HG03060 (cell line): ENCODE data around the gene CD2.

Experiments used
- ATAC-seq: cut with Tn5 transposase; IDR thresholded peaks from one replicate; pipeline ENCODE4 v1.9.1; 2021; ENCODE audit warnings: low read depth, moderate number of reproducible peaks; ENCODE audit not compliant: unreplicated experiment

CD2 gene

GRCh38 chr1:116771997-116772647, 17.9 kb downstream of the CD2 start:
- ATAC-seq = no peak

- no peak for ATAC-seq
Observed at GRCh38 chr1:116772648-116773045, 18.4 kb downstream of the CD2 start.

- ATAC-seq = no peak
Observed at GRCh38 chr1:116775116-116775752, 21.0 kb downstream of the CD2 start.

GRCh38 chr1:116777831-116778830, 23.9 kb downstream of the CD2 start:
- peak; percentile 37 for ATAC-seq

- no peak for ATAC-seq
Observed at GRCh38 chr1:116781034-116781433, 26.8 kb downstream of the CD2 start.

GRCh38 chr1:116785006-116785405, 30.8 kb downstream of the CD2 start:
- no peak for ATAC-seq

- ATAC-seq = no peak
Observed at GRCh38 chr1:116786049-116786448, 31.8 kb downstream of the CD2 start.

GRCh38 chr1:116791727-116792126, 37.5 kb downstream of the CD2 start:
- no peak for ATAC-seq

- no peak for ATAC-seq
Observed at GRCh38 chr1:116793357-116793935, 39.2 kb downstream of the CD2 start.

GRCh38 chr1:116794371-116794770, 40.1 kb downstream of the CD2 start:
- no peak for ATAC-seq

GRCh38 chr1:116794804-116795481, 40.7 kb downstream of the CD2 start:
- ATAC-seq = peak; percentile 93

- ATAC-seq = no peak
Observed at GRCh38 chr1:116795482-116795829, 41.2 kb downstream of the CD2 start.

- ATAC-seq = no peak
Observed at GRCh38 chr1:116804736-116805135, 50.5 kb downstream of the CD2 start.

GRCh38 chr1:116805398-116805797, 51.2 kb downstream of the CD2 start:
- ATAC-seq = no peak

- ATAC-seq = peak; percentile 46
Observed at GRCh38 chr1:116806245-116806644, 52.0 kb downstream of the CD2 start.

GRCh38 chr1:116806671-116807070, 52.4 kb downstream of the CD2 start:
- ATAC-seq = no peak

GRCh38 chr1:116807394-116808199, 53.4 kb downstream of the CD2 start:
- ATAC-seq = no peak

GRCh38 chr1:116808200-116808847, 54.1 kb downstream of the CD2 start:
- no peak for ATAC-seq

GRCh38 chr1:116808848-116809508, 54.7 kb downstream of the CD2 start:
- no peak for ATAC-seq
